Vagina (tissue), 2 donors: ENCODE results near the gene MBD4. TPM values are rescaled to one million over a fixed set of nuclear protein-coding genes. Genes with fewer than 3 reads are reported as not detected.
A peak's percentile ranks its signal among the peaks of the same experiment; 100 is the strongest.
"Not testable (repeated sequence)": the region's sequence is repeated elsewhere in the genome, so short reads cannot be mapped to it uniquely, and the experiment has no call there.

ENCODE experiments used
- DNase-seq, 2 donors: peaks; one replicate each; pipeline ENCODE4 v3.0.0-alpha.2; 2017; ENCODE audit errors: extremely low spot score in 2 of 2
- H3K27ac ChIP-seq: fragments of 200-600 bp; sonication (generic); one replicate; pipeline ENCODE4 v1.5.1; 2019
- H3K27me3 ChIP-seq: fragments of 200-600 bp; sonication (generic); one replicate; pipeline ENCODE4 v1.5.1; 2019
- H3K36me3 ChIP-seq, 2 donors: fragments of 200-600 bp; sonication (generic); one replicate each; pipeline ENCODE4 v1.5.1; 2017 to 2019
- H3K4me1 ChIP-seq: fragments of 200-600 bp; sonication (generic); one replicate; pipeline ENCODE4 v1.5.1; 2019
- H3K4me3 ChIP-seq, 2 donors: fragments of 200-600 bp; sonication (generic); 1 replicate in 1 of 2; 2 replicates in 1 of 2; pipeline ENCODE4 v1.5.1; 2016 to 2019
- H3K9me3 ChIP-seq: fragments of 200-600 bp; sonication (generic); one replicate; pipeline ENCODE4 v1.5.1; 2019
- CTCF ChIP-seq, 3 experiments: fragments of 450-650 bp in 2 of 3; fragments of 200-600 bp in 1 of 3; sonication (generic) in 1 of 3; IDR thresholded peaks; one replicate each; pipeline ENCODE4 v1.5.1; 2017 to 2019; ENCODE audit warnings: antibody characterized with exemption in 3 of 3, mild to moderate bottlenecking in 2 of 3, moderate library complexity in 2 of 3
- POLR2A ChIP-seq, 2 donors: fragments of 450-650 bp; IDR thresholded peaks; one replicate each; pipeline ENCODE4 v1.6.1; 2017; ENCODE audit warnings: antibody characterized with exemption in 2 of 2, mild to moderate bottlenecking in 2 of 2, moderate library complexity in 2 of 2
- POLR2AphosphoS5 ChIP-seq, 2 donors: sonication (generic); formaldehyde crosslinking; IDR thresholded peaks; one replicate each; pipeline ENCODE4 v1.9.0; 2017; ENCODE audit warnings: antibody characterized with exemption in 2 of 2, mild to moderate bottlenecking in 2 of 2, low read depth in 1 of 2; ENCODE audit not compliant: insufficient read depth in 1 of 2
- intact Hi-C: fragments of 100-400 bp; cut with DNase I; formaldehyde crosslinking; loops from one replicate; pipeline ENCODE4 v1.15.1; 2023
- total RNA-seq: library from RNA; depleted of rRNA; stranded (reverse); fragments of >200 nt; gene quantifications from one replicate; pipeline ENCODE4 v1.2.3, GENCODE V29; 2016

The MBD4 gene
- total RNA-seq, 1 donor from 2014 or later = 32.4 TPM

- Histone ChIP-seq H3K4me1 (peaks cover 34% of the 10 kb centered on the region), H3K4me3 (no peak overlapping the region), H3K27me3 (no peaks in the 10 kb centered on the region), H3K27ac (peak overlapping the region; percentile 80), H3K9me3 (no peaks in the 10 kb centered on the region), H3K36me3 (no peaks in the 10 kb centered on the region)
- intact Hi-C loops = loop anchor here (10.0 kb wide), 1 partner anchor 339 kb away; no protein-coding TSS in a partner anchor
- DNase-seq = peak in 1 of 2 donors; percentile 99
- no peak for TF ChIP-seq CTCF (IDR thresholded peaks at IDR 0.05)
- TF ChIP-seq POLR2AphosphoS5 (IDR thresholded peaks at IDR 0.05; ENCODE audit: insufficient read depth in 1 of 2, low read depth in 1 of 2) = peak; percentile 69 to 82
Measured at GRCh38 chr3:129485721-129486663, 46.2 kb upstream of the MBD4 start.

- DNase-seq, H3K27me3 ChIP-seq, H3K9me3 ChIP-seq, H3K36me3 ChIP-seq, H3K4me3 ChIP-seq: not testable (repeated sequence)
- intact Hi-C loops = loop anchor here (10.0 kb wide), 1 partner anchor 340 kb away; no protein-coding TSS in a partner anchor
- Histone ChIP-seq H3K4me1 (peaks cover 30% of the 10 kb centered on the region), H3K27ac (peak overlapping the region; percentile 80)
Measured at GRCh38 chr3:129485146-129485545, 45.4 kb upstream of the MBD4 start.

GRCh38 chr3:129483870-129484269 is 44.1 kb upstream of the MBD4 start:
- intact Hi-C loops = loop anchor here (10.0 kb wide), 1 partner anchor 341 kb away; no protein-coding TSS in a partner anchor
- no peak for DNase-seq
- H3K27ac ChIP-seq = no peak overlapping the region
- no peak overlapping the region for H3K4me3 ChIP-seq
- no peak for TF ChIP-seq POLR2A (IDR thresholded peaks at IDR 0.05)
- no peak for TF ChIP-seq CTCF (IDR thresholded peaks at IDR 0.05)
- TF ChIP-seq POLR2AphosphoS5 (IDR thresholded peaks at IDR 0.05; ENCODE audit: insufficient read depth in 1 of 2, low read depth in 1 of 2) = no peak
- H3K9me3 ChIP-seq = no peaks in the 10 kb centered on the region
- H3K36me3 ChIP-seq = peaks cover 0 to 16% of the 10 kb centered on the region in 2 donors
- peaks cover 30% of the 10 kb centered on the region for H3K4me1 ChIP-seq
- no peaks in the 10 kb centered on the region for H3K27me3 ChIP-seq

- intact Hi-C loops = loop anchor here (10.0 kb wide), 1 partner anchor 342 kb away; no protein-coding TSS in a partner anchor
- H3K4me1 ChIP-seq = peaks cover 30% of the 10 kb centered on the region
Measured at GRCh38 chr3:129482721-129483120, 43.0 kb upstream of the MBD4 start.

GRCh38 chr3:129481766-129482332 is 42.1 kb upstream of the MBD4 start:
- DNase-seq = no peak

More at GRCh38 chr3:129482721-129483120, 43.0 kb upstream of the MBD4 start:
- Histone ChIP-seq H3K9me3 (no peaks in the 10 kb centered on the region), H3K4me3 (no peak overlapping the region), H3K27ac (no peak overlapping the region), H3K36me3 (peaks cover 0 to 25% of the 10 kb centered on the region in 2 donors), H3K27me3 (no peaks in the 10 kb centered on the region)
- no peak for TF ChIP-seq POLR2AphosphoS5 (IDR thresholded peaks at IDR 0.05; ENCODE audit: insufficient read depth in 1 of 2, low read depth in 1 of 2)
- no peak for DNase-seq

GRCh38 chr3:129481225-129481765 is 41.5 kb upstream of the MBD4 start:
- DNase-seq, H3K27me3 ChIP-seq, H3K27ac ChIP-seq, H3K9me3 ChIP-seq, H3K4me3 ChIP-seq: not testable (repeated sequence)
- Histone ChIP-seq H3K36me3 (peaks cover 0 to 31% of the 10 kb centered on the region in 2 donors), H3K4me1 (peaks cover 21% of the 10 kb centered on the region)
- intact Hi-C loops = loop anchor here (10.0 kb wide), 1 partner anchor 344 kb away; no protein-coding TSS in a partner anchor

More at GRCh38 chr3:129481766-129482332, 42.1 kb upstream of the MBD4 start:
- Histone ChIP-seq H3K4me3 (no peak overlapping the region), H3K9me3 (no peaks in the 10 kb centered on the region), H3K4me1 (peaks cover 26% of the 10 kb centered on the region), H3K27me3 (no peaks in the 10 kb centered on the region), H3K27ac (no peak overlapping the region), H3K36me3 (peaks cover 0 to 31% of the 10 kb centered on the region in 2 donors)
- TF ChIP-seq CTCF (IDR thresholded peaks at IDR 0.05) (no peak), POLR2AphosphoS5 (IDR thresholded peaks at IDR 0.05; ENCODE audit: insufficient read depth in 1 of 2, low read depth in 1 of 2) (peak in 1 of 2 donors; percentile 67), POLR2A (IDR thresholded peaks at IDR 0.05) (no peak)
- intact Hi-C loops = loop anchor here (10.0 kb wide), 1 partner anchor 343 kb away; no protein-coding TSS in a partner anchor
